Mucosa of rectum (tissue), 2 donors: ENCODE results near the gene DYNLT3.

Experiments used
- H3K27ac ChIP-seq, 2 donors: one replicate each; pipeline ENCODE4 v1.7.0; 2013; ENCODE audit warnings: inconsistent platforms in 2 of 2, low read depth in 2 of 2, low read length in 2 of 2
- H3K27me3 ChIP-seq, 2 donors: one replicate each; pipeline ENCODE4 v1.7.0; 2013; ENCODE audit warnings: low read length in 2 of 2; ENCODE audit not compliant: control insufficient read depth in 2 of 2, insufficient read depth in 2 of 2
- H3K36me3 ChIP-seq, 2 donors: one replicate each; pipeline ENCODE4 v1.7.0; 2013; ENCODE audit warnings: low read length in 2 of 2; ENCODE audit not compliant: control insufficient read depth in 2 of 2, insufficient read depth in 2 of 2
- H3K4me1 ChIP-seq, 2 donors: one replicate each; pipeline ENCODE4 v1.7.0; 2013; ENCODE audit warnings: low read length in 2 of 2, mild to moderate bottlenecking in 1 of 2; ENCODE audit not compliant: control insufficient read depth in 2 of 2, insufficient read depth in 2 of 2
- H3K4me3 ChIP-seq, 2 donors: one replicate each; pipeline ENCODE4 v1.7.0; 2013; ENCODE audit warnings: low read length in 2 of 2
- H3K9ac ChIP-seq, 2 donors: one replicate each; pipeline ENCODE4 v1.7.0; 2013; ENCODE audit warnings: low read length in 2 of 2, low read depth in 1 of 2, mild to moderate bottlenecking in 1 of 2
- H3K9me3 ChIP-seq, 2 donors: one replicate each; pipeline ENCODE4 v1.7.0; 2013; ENCODE audit warnings: low read length in 2 of 2; ENCODE audit not compliant: control insufficient read depth in 2 of 2
- donor health status: healthy.
- donor health status: Normal muscosa, but diverticular disease.

DYNLT3 gene, protein sequence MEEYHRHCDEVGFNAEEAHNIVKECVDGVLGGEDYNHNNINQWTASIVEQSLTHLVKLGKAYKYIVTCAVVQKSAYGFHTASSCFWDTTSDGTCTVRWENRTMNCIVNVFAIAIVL

GRCh38 chrX:37846934-37847732 lies at the start of gene DYNLT3:
DYNLT3 (minus strand) TSS chrX:37847571; CDS start chrX:37847510, 61 bp downstream.
- Histone ChIP-seq H3K9ac (peak within 1 kb of the TSS; percentile 43 to 79), H3K4me1 (no peaks in the 10 kb centered on the region), H3K27me3 (no peaks in the 10 kb centered on the region), H3K36me3 (no peaks in the 10 kb centered on the region), H3K27ac (peak within 1 kb of the TSS; percentile 67 to 69), H3K4me3 (peak within 1 kb of the TSS; percentile 72 to 74), H3K9me3 (no peaks in the 10 kb centered on the region)

GRCh38 chrX:37896511-37896890 lies 49.1 kb upstream of the DYNLT3 start:
- H3K27ac ChIP-seq = no peak overlapping the region
- H3K9ac ChIP-seq = no peak overlapping the region
- H3K27me3 ChIP-seq = no peaks in the 10 kb centered on the region
- no peaks in the 10 kb centered on the region for H3K36me3 ChIP-seq
- H3K4me3 ChIP-seq = no peak overlapping the region
- H3K9me3 ChIP-seq = no peaks in the 10 kb centered on the region
- H3K4me1 ChIP-seq = no peaks in the 10 kb centered on the region

DNA sequence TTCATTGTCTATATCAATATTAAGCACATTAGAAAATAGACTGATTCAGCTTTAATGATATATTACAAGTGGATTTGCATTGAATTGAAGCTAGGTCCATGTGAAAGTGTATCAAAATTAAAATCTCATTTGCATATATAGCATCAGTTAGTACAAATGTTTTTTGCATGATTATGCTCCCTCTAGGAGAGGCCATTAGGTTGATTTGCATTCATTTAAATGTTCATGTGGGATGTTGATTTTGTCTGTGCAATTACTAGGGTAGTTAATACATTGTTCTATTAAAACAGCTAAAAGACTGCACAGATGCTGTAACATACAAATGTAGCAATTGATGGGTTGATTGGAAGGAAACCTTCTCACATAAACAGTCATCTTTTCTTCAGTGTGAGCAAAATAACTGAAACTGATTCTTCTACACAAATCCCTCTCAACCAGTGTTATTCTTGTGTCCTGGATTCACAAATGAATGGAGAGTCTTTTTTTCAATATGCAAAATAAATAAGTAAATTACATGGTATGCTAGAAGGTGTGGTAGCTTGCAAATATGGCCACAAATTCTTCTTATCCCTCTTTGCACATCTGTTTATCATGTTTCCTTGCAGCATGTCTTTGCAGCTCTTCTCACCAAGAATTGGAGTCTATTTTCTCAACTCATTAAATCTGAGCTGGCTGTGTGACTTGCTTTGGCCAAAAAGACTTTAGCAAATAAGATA lies 48.6 kb upstream of the DYNLT3 start:
- Histone ChIP-seq H3K9ac (no peak overlapping the region), H3K27ac (no peak overlapping the region), H3K9me3 (no peaks in the 10 kb centered on the region), H3K4me1 (no peaks in the 10 kb centered on the region), H3K27me3 (no peaks in the 10 kb centered on the region), H3K4me3 (no peak overlapping the region), H3K36me3 (no peaks in the 10 kb centered on the region)

DNA sequence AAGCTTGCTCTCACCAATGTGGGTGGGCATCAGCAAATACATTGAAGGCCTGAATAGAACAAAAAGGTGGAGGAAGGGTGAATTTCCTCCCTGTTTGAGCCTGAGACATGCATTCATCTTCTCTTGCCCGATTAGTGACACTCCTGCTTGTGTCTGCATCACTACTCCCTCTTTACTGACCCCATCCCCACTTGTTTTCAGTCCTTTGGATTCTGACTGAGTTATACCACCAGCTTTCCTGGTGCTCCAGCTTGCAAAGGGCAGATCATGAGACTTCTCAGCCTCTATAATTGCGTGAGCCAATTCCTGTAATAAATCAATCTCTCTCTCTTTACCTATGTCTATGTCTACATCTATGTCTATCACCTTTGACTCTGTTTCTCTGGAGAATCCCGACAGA lies 47.4 kb upstream of the DYNLT3 start:
- H3K4me1 ChIP-seq = no peaks in the 10 kb centered on the region
- H3K36me3 ChIP-seq = no peaks in the 10 kb centered on the region
- H3K4me3 ChIP-seq = no peak overlapping the region
- H3K27me3 ChIP-seq = no peaks in the 10 kb centered on the region
- no peak overlapping the region for H3K9ac ChIP-seq
- no peaks in the 10 kb centered on the region for H3K9me3 ChIP-seq
- H3K27ac ChIP-seq = no peak overlapping the region

GRCh38 chrX:37888010-37888409 lies 40.6 kb upstream of the DYNLT3 start:
- Histone ChIP-seq H3K9ac (no peak overlapping the region), H3K27ac (no peak overlapping the region), H3K27me3 (peaks cover 0 to 2% of the 10 kb centered on the region in 2 donors), H3K9me3 (no peaks in the 10 kb centered on the region), H3K4me1 (no peaks in the 10 kb centered on the region), H3K4me3 (no peak overlapping the region), H3K36me3 (no peaks in the 10 kb centered on the region)

DNA sequence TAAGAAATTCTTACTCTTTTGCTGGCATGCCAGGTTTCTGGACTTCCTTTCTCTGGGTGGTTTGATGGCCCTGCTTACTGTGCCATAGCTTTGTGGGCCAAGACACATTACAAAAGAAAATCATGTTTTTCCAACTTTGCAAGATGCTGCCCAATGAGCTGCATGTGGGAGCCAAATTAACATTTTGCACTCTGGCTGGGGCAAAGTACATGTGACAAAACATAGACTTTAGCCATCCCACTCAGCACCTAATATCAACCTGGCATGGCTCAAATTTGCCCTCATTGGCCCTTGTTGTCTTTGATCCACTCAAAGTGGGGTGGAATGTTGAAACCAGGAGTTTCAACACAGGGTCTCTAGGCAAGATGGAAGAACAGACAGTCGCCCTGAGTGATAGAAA lies 40.0 kb upstream of the DYNLT3 start:
- Histone ChIP-seq H3K27ac (no peak overlapping the region), H3K9ac (no peak overlapping the region), H3K27me3 (peaks cover 0 to 2% of the 10 kb centered on the region in 2 donors), H3K9me3 (no peaks in the 10 kb centered on the region), H3K36me3 (no peaks in the 10 kb centered on the region), H3K4me3 (no peak overlapping the region), H3K4me1 (no peaks in the 10 kb centered on the region)

- H3K4me1 ChIP-seq = no peaks in the 10 kb centered on the region
- H3K4me3 ChIP-seq = no peak overlapping the region
- H3K36me3 ChIP-seq = no peaks in the 10 kb centered on the region
- no peak overlapping the region for H3K9ac ChIP-seq
- H3K27me3 ChIP-seq = peaks cover 0 to 2% of the 10 kb centered on the region in 2 donors
- no peak overlapping the region for H3K27ac ChIP-seq
- no peaks in the 10 kb centered on the region for H3K9me3 ChIP-seq
Observed at GRCh38 chrX:37883196-37883595, 35.8 kb upstream of the DYNLT3 start.

GRCh38 chrX:37879692-37880091 lies 32.3 kb upstream of the DYNLT3 start:
- Histone ChIP-seq H3K36me3 (no peaks in the 10 kb centered on the region), H3K27me3 (no peaks in the 10 kb centered on the region), H3K9me3 (no peaks in the 10 kb centered on the region), H3K4me3 (no peak overlapping the region), H3K27ac (no peak overlapping the region), H3K9ac (no peak overlapping the region), H3K4me1 (no peaks in the 10 kb centered on the region)

- Histone ChIP-seq H3K9me3 (no peaks in the 10 kb centered on the region), H3K9ac (no peak overlapping the region), H3K27ac (no peak overlapping the region), H3K36me3 (no peaks in the 10 kb centered on the region), H3K4me3 (no peak overlapping the region), H3K4me1 (no peaks in the 10 kb centered on the region), H3K27me3 (peaks cover 2 to 6% of the 10 kb centered on the region in 2 donors)
Observed at GRCh38 chrX:37876716-37877115, 29.3 kb upstream of the DYNLT3 start.

DNA sequence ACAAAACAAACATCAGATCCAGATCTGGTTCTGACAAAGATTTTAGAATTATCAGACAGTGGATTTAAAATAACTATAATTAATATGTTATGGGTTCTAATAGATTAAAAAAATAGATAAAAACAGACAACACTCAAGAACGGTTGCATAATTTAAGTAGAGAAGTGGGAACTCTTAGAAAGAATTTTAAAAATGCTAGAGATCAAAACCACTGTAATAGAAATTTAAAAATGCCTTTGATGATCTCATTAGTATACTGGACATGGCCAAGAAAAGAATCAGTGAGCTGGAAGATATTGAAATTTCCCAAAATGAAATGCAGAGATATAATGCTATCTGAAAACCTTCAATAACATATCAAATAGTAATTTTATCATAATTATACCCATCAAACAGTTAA lies 28.3 kb upstream of the DYNLT3 start:
- Histone ChIP-seq H3K27ac (no peak overlapping the region), H3K27me3 (peaks cover 2 to 6% of the 10 kb centered on the region in 2 donors), H3K4me1 (no peaks in the 10 kb centered on the region), H3K4me3 (no peak overlapping the region), H3K36me3 (no peaks in the 10 kb centered on the region), H3K9ac (no peak overlapping the region), H3K9me3 (no peaks in the 10 kb centered on the region)
